Fibroblast of lung (primary cell): ENCODE measurements around the gene COG5.

ENCODE experiments used
- CTCF ChIP-seq, 2 donors: IDR thresholded peaks in 1 of 2; conservative IDR thresholded peaks in 1 of 2; 1 replicate in 1 of 2; 2 replicates in 1 of 2; pipeline ENCODE4 v1.5.1; 2011 to 2012; ENCODE audit warnings: low read length in 2 of 2, control low read depth in 1 of 2, inconsistent platforms in 1 of 2, low read depth in 1 of 2, mild to moderate bottlenecking in 1 of 2
- EZH2 ChIP-seq: IDR thresholded peaks from 2 replicates; pipeline ENCODE4 v1.5.1; 2012; ENCODE audit warnings: low read length, control low read depth, mild to moderate bottlenecking; ENCODE audit errors: missing control alignments

- TF ChIP-seq CTCF (conservative IDR thresholded peaks at IDR 0.05 in 1 of 2, IDR thresholded peaks at IDR 0.05 in 1 of 2; ENCODE audit: low read depth in 1 of 2, low read length in 2 of 2) = peak; percentile 43 to 47
- no peak for TF ChIP-seq EZH2
These were observed 396.1 kb downstream of the COG5 start for GRCh38 chr7:107167483-107168232.
